AG09319 (cell line): ENCODE results near the gene EYS.

Experiments
- DNase-seq: peaks from one replicate; pipeline ENCODE4 v3.0.0-alpha.2; 2010; ENCODE audit warnings: low read depth; ENCODE audit errors: extremely low read depth
- CTCF ChIP-seq: IDR thresholded peaks from 2 replicates; pipeline ENCODE4 v1.5.1; 2011; ENCODE audit warnings: low read depth, mild to moderate bottlenecking, inconsistent platforms, low read length, moderate library complexity

EYS gene

GRCh38 chr6:64294034-64294433, 1413.0 kb downstream of the EYS start:
- no peak for DNase-seq
- TF ChIP-seq CTCF, result no peak

- DNase-seq, result no peak
Measured at GRCh38 chr6:64293298-64293697, 1413.7 kb downstream of the EYS start.

GRCh38 chr6:64290867-64291266, 1416.2 kb downstream of the EYS start:
- no peak for DNase-seq
- no peak for TF ChIP-seq CTCF

More at GRCh38 chr6:64293298-64293697, 1413.7 kb downstream of the EYS start:
- no peak for TF ChIP-seq CTCF

GRCh38 chr6:64289931-64290330, 1417.1 kb downstream of the EYS start:
- TF ChIP-seq CTCF, result no peak
- no peak for DNase-seq

- no peak for DNase-seq
- TF ChIP-seq CTCF, result no peak
Measured at GRCh38 chr6:64288351-64288750, 1418.7 kb downstream of the EYS start.

GRCh38 chr6:64281167-64281566, 1425.9 kb downstream of the EYS start:
- no peak for TF ChIP-seq CTCF
- DNase-seq, result no peak

- peak; percentile 31 for TF ChIP-seq CTCF
- DNase-seq, result no peak
Measured at GRCh38 chr6:64280569-64280968, 1426.5 kb downstream of the EYS start.
